HG03442 (cell line): ENCODE results near the gene SMIM27.
"Not testable (repeated sequence)": the region's sequence is repeated elsewhere in the genome, so short reads cannot be mapped to it uniquely, and the experiment has no call there.

Experiments
- ATAC-seq: cut with Tn5 transposase; IDR thresholded peaks from one replicate; pipeline ENCODE4 v1.9.1; 2021; ENCODE audit warnings: mild to moderate bottlenecking, moderate library complexity; ENCODE audit not compliant: unreplicated experiment

Gene SMIM27

GRCh38 chr9:32552172-32552872, at the start of gene SMIM27, which contains the start of gene TOPORS:
Gene SMIM27 (plus strand): TSS chr9:32552327. CDS start chr9:32552435, 108 bp downstream.
Gene TOPORS (minus strand): TSS chr9:32552586. CDS start chr9:32552436, 150 bp downstream.
- peak; percentile 67 for ATAC-seq

GRCh38 chr9:32502464-32502863, 49.7 kb upstream of the SMIM27 start:
- no peak for ATAC-seq

GRCh38 chr9:32503008-32503407, 49.1 kb upstream of the SMIM27 start:
- no peak for ATAC-seq

- ATAC-seq: no peak
Measured at GRCh38 chr9:32508728-32509127, 43.4 kb upstream of the SMIM27 start.

GRCh38 chr9:32516241-32516640, 35.9 kb upstream of the SMIM27 start:
- ATAC-seq: no peak

GRCh38 chr9:32518276-32518675, 33.9 kb upstream of the SMIM27 start:
- no peak for ATAC-seq

GRCh38 chr9:32523910-32524309, 28.2 kb upstream of the SMIM27 start:
- ATAC-seq: no peak

- not testable (repeated sequence) for ATAC-seq
Measured at GRCh38 chr9:32524558-32524891, 27.6 kb upstream of the SMIM27 start.

GRCh38 chr9:32524892-32525708, 27.0 kb upstream of the SMIM27 start:
- peak; percentile 20 for ATAC-seq

- ATAC-seq: peak; percentile 14
Measured at GRCh38 chr9:32525709-32526030, 26.5 kb upstream of the SMIM27 start.

- ATAC-seq: peak; percentile 70
Measured at GRCh38 chr9:32526041-32526706, 26.0 kb upstream of the SMIM27 start, which contains the start of gene RIGI. Gene RIGI (minus strand): TSS chr9:32526196. CDS start chr9:32526166, 30 bp downstream.

- ATAC-seq: no peak
Measured at GRCh38 chr9:32526707-32527048, 25.4 kb upstream of the SMIM27 start.

GRCh38 chr9:32533336-32533735, 18.8 kb upstream of the SMIM27 start:
- no peak for ATAC-seq

GRCh38 chr9:32533816-32534215, 18.3 kb upstream of the SMIM27 start:
- no peak for ATAC-seq

- ATAC-seq: no peak
Measured at GRCh38 chr9:32543047-32543446, 9.1 kb upstream of the SMIM27 start.

- no peak for ATAC-seq
Measured at GRCh38 chr9:32545884-32546283, 6.2 kb upstream of the SMIM27 start.

GRCh38 chr9:32548213-32548612, 3.9 kb upstream of the SMIM27 start:
- not testable (repeated sequence) for ATAC-seq

- ATAC-seq: no peak
Measured at GRCh38 chr9:32550150-32550561, 2.0 kb upstream of the SMIM27 start.

GRCh38 chr9:32550562-32551275, 1.4 kb upstream of the SMIM27 start:
- peak; percentile 58 for ATAC-seq

GRCh38 chr9:32551276-32552051, 663 bp upstream of the SMIM27 start:
- ATAC-seq: peak; percentile 0
